Heart right ventricle (tissue), 16 donors: ENCODE results near the gene GNRHR. TPM values are rescaled to one million over a fixed set of nuclear protein-coding genes. Genes with fewer than 3 reads are reported as not detected.
"Not testable (repeated sequence)": the region's sequence is repeated elsewhere in the genome, so short reads cannot be mapped to it uniquely, and the experiment has no call there.

ENCODE experiments used
- ATAC-seq, 8 donors: fragments of 200-7000 bp; cut with Tn5 transposase; one replicate each; pipeline ENCODE4 v1.9.1; 2020; ENCODE audit warnings: mild to moderate bottlenecking in 8 of 8, moderate library complexity in 8 of 8, moderate number of reproducible peaks in 1 of 8
- DNase-seq, 2 donors: peaks; one replicate each; pipeline ENCODE4 v3.0.0-alpha.2; 2020
- H3K27ac ChIP-seq, 10 donors: fragments of 200-600 bp; sonication (generic) in 2 of 10; one replicate each; pipeline versions ENCODE4 v1.5.0 to v1.8.0; 2020 to 2022; ENCODE audit warnings: mild to moderate bottlenecking in 3 of 10
- H3K27me3 ChIP-seq, 7 donors: fragments of 200-600 bp; one replicate each; pipeline ENCODE4 v1.8.0; 2021 to 2022; ENCODE audit warnings: mild to moderate bottlenecking in 2 of 7
- H3K36me3 ChIP-seq, 9 donors: fragments of 200-600 bp; sonication (generic) in 1 of 9; one replicate each; pipeline versions ENCODE4 v1.5.0 to v1.8.0; 2020 to 2022; ENCODE audit warnings: mild to moderate bottlenecking in 2 of 9
- H3K4me1 ChIP-seq, 9 donors: fragments of 200-600 bp; sonication (generic) in 1 of 9; one replicate each; pipeline versions ENCODE4 v1.5.0 to v1.8.0; 2020 to 2022; ENCODE audit warnings: mild to moderate bottlenecking in 4 of 9
- H3K4me3 ChIP-seq, 10 donors: fragments of 200-600 bp; sonication (generic) in 2 of 10; one replicate each; pipeline versions ENCODE4 v1.5.0 to v1.8.0; 2020 to 2022; ENCODE audit warnings: mild to moderate bottlenecking in 7 of 10, moderate library complexity in 2 of 10
- H3K9me3 ChIP-seq, 11 donors: fragments of 200-600 bp in 10 of 11; sonication (generic) in 2 of 11; one replicate each; pipeline versions ENCODE4 v1.5.0 to v1.8.0; 2013 to 2022; ENCODE audit warnings: mild to moderate bottlenecking in 2 of 11, control low read depth in 1 of 11, moderate library complexity in 1 of 11
- WGBS, 2 donors: extraction: QIAGEN DNeasy Blood & Tissue Kit; methylation state at CpG; one replicate each; pipeline ENCODE4 v1.1.7; 2013; ENCODE audit warnings: inconsistent platforms in 1 of 2; 5-methylcytosine and 5-hydroxymethylcytosine counted together
- intact Hi-C, 10 donors: fragments of 100-400 bp; cut with DNase I; formaldehyde crosslinking; loops; one replicate each; pipeline versions ENCODE4 v1.11.1 to v1.14.2; 2022
- polyA plus RNA-seq, 2 donors: library from polyadenylated mRNA; stranded (reverse); fragments of 200-250 nt; gene quantifications; one replicate each; pipeline ENCODE4 v1.2.3, GENCODE V29; 2013
- total RNA-seq, 10 donors: library from RNA; stranded (reverse); fragmentation: NEBNext Ultra II Directional in 3 of 10; extraction: Animal tissue kit (Norgen Biotek cat#: 25700) in 3 of 10; gene quantifications; one replicate each; pipeline versions ENCODE4 v1.2.1 to v1.2.4, GENCODE V29; 2021 to 2023
- TF ChIP-seq, protein P1 (sequence below), 9 donors: fragments of 200-600 bp; sonication (generic) in 2 of 9; IDR thresholded peaks; one replicate each; pipeline versions ENCODE4 v1.5.0 to v1.8.0; 2021 to 2022; ENCODE audit warnings: antibody characterized with exemption in 9 of 9, mild to moderate bottlenecking in 5 of 9, moderate library complexity in 1 of 9
- donor health status: Arrhythmogenic right ventricular cardiomyopathy.
- donor health status: ischemic (EF 13 %, LVEDD 7.1; RV severe dilation, severe dysfunction).
- donor health status: healthy with polysubstance abuse.
- donor health status: DM: no; HTN: yes; CAD: no.
- donor health status: DM: no; HTN: no; CAD: no.
- donor health status: ischemic (EF 25% LVEDD 6.9; RV normal size, moderate dysfunction).
- donor health status: ischemic (EF 25% LVEDD 5.7; RV mildly dilated, moderate dysfunction).
- donor health status: healthy.
- donor health status: DM: yes; HTN: yes; CAD: no.
- donor health status: Ischemic cardiomyopathy.
- donor health status: ischemic (EF 35%, LVEDD 5.7; RV mildly dilated, moderate dysfunction).
- donor health status: nonischemic (EF 11% LVEDD 7.7; RV severe dilation, severe dysfunction).
- donor health status: DM: yes; HTN: yes; CAD: no.
- donor health status: PGD.
- donor health status: ischemic (EF 29% LVEDD 5.4; RV normal size, mild dysfunction).
- donor health status: nonischemic (EF 23%, LVEDD 6.1; RV moderate dilation, normal function).

GNRHR gene
- total and polyA plus RNA-seq, 12 donors, result not detected

DNA sequence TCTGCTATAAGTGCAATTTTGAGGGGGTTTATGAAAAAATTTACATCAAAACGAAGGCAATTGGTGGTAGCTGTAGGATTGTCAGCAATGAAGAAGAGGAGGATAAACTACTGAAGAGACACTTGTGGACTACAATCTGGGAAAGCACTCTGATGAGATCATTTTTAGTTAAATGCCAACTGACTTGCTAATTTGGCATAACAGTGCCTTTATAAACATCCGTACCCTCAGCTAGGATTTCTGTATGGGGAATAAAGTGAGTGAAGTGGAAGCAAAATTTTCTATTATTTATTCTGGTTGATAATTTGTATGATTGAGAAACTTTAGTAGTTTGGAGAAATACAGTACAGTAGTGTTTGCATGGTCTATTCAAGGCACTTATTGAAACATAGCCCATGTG, 11.2 kb upstream of the GNRHR start:
- DNase-seq (no peak), ATAC-seq (no peak)
- WGBS, 2 donors, result 74 to 88% methylated on average over 2 of the region's 2 CpGs
- intact Hi-C loops, result no loop called here
- Histone ChIP-seq H3K27me3 (no peaks in the 10 kb centered on the region), H3K27ac (no peak overlapping the region), H3K4me3 (no peak overlapping the region), H3K36me3 (no peaks in the 10 kb centered on the region), H3K9me3 (peaks cover 0 to 3% (median 0%) of the 10 kb centered on the region in 11 donors), H3K4me1 (no peaks in the 10 kb centered on the region)
- TF ChIP-seq, protein P1, sequence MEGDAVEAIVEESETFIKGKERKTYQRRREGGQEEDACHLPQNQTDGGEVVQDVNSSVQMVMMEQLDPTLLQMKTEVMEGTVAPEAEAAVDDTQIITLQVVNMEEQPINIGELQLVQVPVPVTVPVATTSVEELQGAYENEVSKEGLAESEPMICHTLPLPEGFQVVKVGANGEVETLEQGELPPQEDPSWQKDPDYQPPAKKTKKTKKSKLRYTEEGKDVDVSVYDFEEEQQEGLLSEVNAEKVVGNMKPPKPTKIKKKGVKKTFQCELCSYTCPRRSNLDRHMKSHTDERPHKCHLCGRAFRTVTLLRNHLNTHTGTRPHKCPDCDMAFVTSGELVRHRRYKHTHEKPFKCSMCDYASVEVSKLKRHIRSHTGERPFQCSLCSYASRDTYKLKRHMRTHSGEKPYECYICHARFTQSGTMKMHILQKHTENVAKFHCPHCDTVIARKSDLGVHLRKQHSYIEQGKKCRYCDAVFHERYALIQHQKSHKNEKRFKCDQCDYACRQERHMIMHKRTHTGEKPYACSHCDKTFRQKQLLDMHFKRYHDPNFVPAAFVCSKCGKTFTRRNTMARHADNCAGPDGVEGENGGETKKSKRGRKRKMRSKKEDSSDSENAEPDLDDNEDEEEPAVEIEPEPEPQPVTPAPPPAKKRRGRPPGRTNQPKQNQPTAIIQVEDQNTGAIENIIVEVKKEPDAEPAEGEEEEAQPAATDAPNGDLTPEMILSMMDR (IDR thresholded peaks at IDR 0.05), result no peak

DNA sequence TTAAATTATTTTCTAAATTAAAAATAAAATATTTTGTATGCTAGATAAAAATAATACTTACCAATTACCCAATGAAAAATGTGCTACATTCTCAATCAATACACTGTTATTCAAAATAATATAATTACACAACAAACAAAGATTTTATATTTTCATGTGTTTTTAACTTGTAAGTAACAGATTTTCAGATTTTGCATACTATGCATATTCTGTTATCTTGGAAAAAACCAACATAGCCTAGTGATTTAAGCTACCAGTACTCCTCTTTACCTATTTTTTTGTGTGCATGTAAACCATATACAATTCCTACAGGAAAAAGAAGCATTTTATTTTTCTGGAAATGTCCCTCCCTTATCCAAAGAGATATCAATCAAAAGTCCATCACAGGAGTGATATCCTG, 10.0 kb upstream of the GNRHR start:
- ATAC-seq, result no peak
- DNase-seq, result no peak
- no peak overlapping the region for H3K27ac ChIP-seq
- TF ChIP-seq, protein P1 (IDR thresholded peaks at IDR 0.05), result no peak
- H3K4me1 ChIP-seq, result no peaks in the 10 kb centered on the region
- H3K27me3 ChIP-seq, result no peaks in the 10 kb centered on the region
- H3K36me3 ChIP-seq, result no peaks in the 10 kb centered on the region
- peaks cover 0 to 3% (median 0%) of the 10 kb centered on the region in 11 donors for H3K9me3 ChIP-seq
- intact Hi-C loops, result no loop called here
- H3K4me3 ChIP-seq, result no peak overlapping the region

DNA sequence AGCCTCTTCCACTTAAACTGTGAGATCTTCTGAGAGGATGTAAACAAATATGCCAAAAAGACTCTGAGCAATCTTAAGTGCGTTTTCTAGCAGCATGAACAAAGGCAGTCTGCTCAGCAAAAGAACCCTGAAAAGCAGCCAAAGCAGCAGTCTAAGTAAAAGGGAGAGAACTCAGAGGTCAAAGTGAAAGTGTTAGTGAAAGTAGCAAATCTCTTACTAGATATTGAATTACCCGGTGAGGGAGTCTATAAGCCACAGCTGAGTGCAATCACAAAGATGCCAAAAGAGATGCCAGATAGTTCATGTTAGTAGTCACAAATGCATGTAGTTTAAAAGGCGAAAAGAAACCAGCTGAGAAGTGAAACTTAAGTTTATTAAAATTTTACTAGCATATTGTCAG, 7.9 kb upstream of the GNRHR start:
- TF ChIP-seq, protein P1 (IDR thresholded peaks at IDR 0.05), result no peak
- Histone ChIP-seq H3K9me3 (peaks cover 0 to 3% (median 0%) of the 10 kb centered on the region in 11 donors), H3K36me3 (no peaks in the 10 kb centered on the region), H3K27ac (no peak overlapping the region), H3K4me3 (no peak overlapping the region), H3K27me3 (no peaks in the 10 kb centered on the region), H3K4me1 (no peaks in the 10 kb centered on the region)
- WGBS, 2 donors, result 52 to 56% methylated on average over 3 of the region's 3 CpGs
- ATAC-seq, result no peak
- no peak for DNase-seq
- intact Hi-C loops, result no loop called here

DNA sequence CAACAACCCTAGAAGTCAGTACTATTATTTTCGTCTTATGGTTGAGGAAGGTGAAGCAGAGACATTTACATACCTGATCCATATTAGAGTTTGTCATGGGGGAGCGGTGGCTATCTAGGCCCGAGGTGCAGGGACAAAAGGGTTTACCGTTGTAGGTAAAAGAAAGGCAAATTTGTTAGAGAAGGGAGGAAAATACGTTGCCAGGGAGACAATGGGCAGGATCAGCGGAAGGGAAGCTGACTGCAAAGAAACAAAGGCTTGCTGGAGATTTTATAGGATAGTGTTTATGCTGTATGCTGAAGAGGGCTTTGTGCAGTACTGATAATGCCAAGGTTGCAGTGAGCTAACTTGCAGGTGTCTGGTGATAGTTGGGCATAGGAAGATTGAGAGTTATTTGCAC, 2.8 kb upstream of the GNRHR start:
- H3K4me1 ChIP-seq, H3K9me3 ChIP-seq, DNase-seq, ATAC-seq, H3K36me3 ChIP-seq, H3K27me3 ChIP-seq, intact Hi-C loops, H3K27ac ChIP-seq, H3K4me3 ChIP-seq: not testable (repeated sequence)
- 71 to 78% methylated on average over 6 of the region's 6 CpGs for WGBS, 2 donors

DNA sequence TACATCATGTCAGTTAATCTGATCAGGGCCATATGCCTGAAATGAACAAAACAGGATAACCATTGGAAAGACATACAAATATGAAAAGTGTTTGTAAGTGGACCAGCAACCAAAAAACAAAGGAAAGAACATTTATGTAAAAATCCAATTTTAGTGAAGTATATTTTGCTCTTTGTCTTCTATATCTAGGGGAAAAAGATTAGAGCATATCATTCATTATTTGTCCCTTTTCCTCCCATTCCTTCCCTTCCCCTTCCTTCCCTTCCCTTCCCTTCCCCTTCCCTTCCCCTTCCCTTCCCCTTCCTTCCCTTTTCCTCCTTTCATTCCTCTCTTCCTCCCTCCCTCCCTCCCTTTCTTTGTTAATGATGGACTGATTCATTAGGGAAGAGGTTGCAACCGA, 1.8 kb upstream of the GNRHR start:
- 64 to 79% methylated on average over 1 of the region's 1 CpG for WGBS, 2 donors
- intact Hi-C loops, result no loop called here
- TF ChIP-seq, protein P1 (IDR thresholded peaks at IDR 0.05), result no peak

More for the DNA sequence above, 1.8 kb upstream of the GNRHR start:
- Histone ChIP-seq H3K4me1 (no peaks in the 10 kb centered on the region), H3K4me3 (no peak overlapping the region), H3K36me3 (no peaks in the 10 kb centered on the region), H3K27me3 (no peaks in the 10 kb centered on the region), H3K9me3 (no peaks in the 10 kb centered on the region), H3K27ac (no peak overlapping the region)
- ATAC-seq, result no peak
- DNase-seq, result no peak
